ENCODE data around the gene BTRC.

DNA sequence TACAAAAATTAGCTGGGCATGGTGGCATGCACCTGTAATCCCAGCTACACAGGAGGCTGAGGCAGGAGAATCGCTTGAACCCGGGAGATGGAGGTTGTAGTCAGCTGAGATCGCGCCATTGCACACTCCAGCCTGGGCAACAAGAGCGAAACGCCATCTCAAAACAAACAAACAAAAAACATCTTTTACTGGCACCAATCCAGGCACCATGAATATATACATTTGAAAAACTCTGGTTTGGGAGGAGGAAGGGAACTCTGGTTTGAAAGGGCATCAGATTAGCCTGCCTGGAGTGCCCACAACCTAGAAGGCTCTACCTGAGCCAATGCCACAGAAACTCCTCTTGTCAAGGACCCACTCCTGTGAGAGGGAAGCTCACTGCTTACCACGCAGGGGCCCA, 218.2 kb downstream of the BTRC start:
- TF ChIP-seq POLR2A (IDR thresholded peaks at IDR 0.05; ENCODE audit: low read length) (no peak), GATA1 (IDR thresholded peaks at IDR 0.05; ENCODE audit: low read depth, low read length) (no peak)
